Measurements from ENCODE around the gene HOXD9. TPM values are rescaled to one million over a fixed set of nuclear protein-coding genes. Genes with fewer than 3 reads are reported as not detected.

Gene HOXD9
- total RNA-seq, 1 experiment from 2014 or later = not detected

DNA sequence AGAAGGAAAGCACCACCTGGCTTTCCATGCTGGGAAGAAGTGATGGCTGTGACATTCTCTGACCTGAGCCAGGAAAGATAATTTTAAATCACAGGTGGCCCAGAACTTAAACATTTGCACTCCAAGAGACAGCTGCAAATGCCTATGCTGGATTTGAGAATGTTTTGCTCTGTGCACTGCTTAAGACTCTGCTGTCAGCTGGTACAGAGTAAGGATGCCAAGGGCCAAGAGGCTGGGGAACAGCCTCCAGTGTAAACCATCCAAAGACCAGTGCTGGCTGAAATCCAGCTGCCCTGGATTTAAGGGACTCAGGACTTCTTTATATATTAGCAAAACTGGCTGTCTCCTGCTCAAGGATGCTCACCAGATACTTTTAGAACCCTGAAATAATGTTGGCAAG lies 10.9 kb downstream of the HOXD9 start:
- Histone ChIP-seq H3K4me3 (no peak overlapping the region), H3K9me3 (ENCODE audit: insufficient read depth, low read depth) (no peaks in the 10 kb centered on the region), H4K20me1 (ENCODE audit: insufficient read depth) (no peaks in the 10 kb centered on the region), H3K4me2 (no peak overlapping the region), H3K4me1 (replicated peaks; ENCODE audit: insufficient read depth) (no peaks in the 10 kb centered on the region), H3F3A (ENCODE audit: insufficient read depth, low read depth) (no peaks in the 10 kb centered on the region), H3K27me3 (ENCODE audit: insufficient read depth, low read depth) (peaks cover 28% of the 10 kb centered on the region), H3K9me2 (ENCODE audit: insufficient read depth) (no peaks in the 10 kb centered on the region), H3K27ac (no peak overlapping the region), H3K79me2 (ENCODE audit: low read depth) (no peaks in the 10 kb centered on the region), H2AFZ (no peak overlapping the region), H3K36me3 (ENCODE audit: low read depth) (no peaks in the 10 kb centered on the region)
- intact Hi-C loops (cut with micrococcal nuclease; ENCODE audit: unreplicated experiment) = no loop called here
- DNase-seq = no peak
- ChIA-PET CTCF (interaction anchor here (1.2 kb wide), 1 partner anchor 322 kb away, joined by 9 read pairs; no protein-coding TSS in a partner anchor), POLR2A (ENCODE audit: unreplicated experiment) (no interaction called here)
- TF ChIP-seq CTCF (conservative IDR thresholded peaks at IDR 0.05) (no peak), EZH2 (IDR thresholded peaks at IDR 0.05; ENCODE audit: low read depth) (no peak)
- no TSS peak for BruUV-seq (replicated peaks)

- Histone ChIP-seq H3F3A (ENCODE audit: insufficient read depth, low read depth) (no peaks in the 10 kb centered on the region), H3K27me3 (ENCODE audit: insufficient read depth, low read depth) (peaks cover 26% of the 10 kb centered on the region), H3K27ac (no peak overlapping the region), H3K4me2 (no peak overlapping the region), H3K4me3 (no peak overlapping the region), H3K4me1 (replicated peaks; ENCODE audit: insufficient read depth) (no peaks in the 10 kb centered on the region), H3K36me3 (ENCODE audit: low read depth) (no peaks in the 10 kb centered on the region), H3K9me2 (ENCODE audit: insufficient read depth) (no peaks in the 10 kb centered on the region), H4K20me1 (ENCODE audit: insufficient read depth) (no peaks in the 10 kb centered on the region), H2AFZ (no peak overlapping the region), H3K79me2 (ENCODE audit: low read depth) (no peaks in the 10 kb centered on the region), H3K9me3 (ENCODE audit: insufficient read depth, low read depth) (no peaks in the 10 kb centered on the region)
- intact Hi-C loops (cut with micrococcal nuclease; ENCODE audit: unreplicated experiment) = loop anchor here (2.0 kb wide), 1 partner anchor 505 kb away; no protein-coding TSS in a partner anchor
- no TSS peak for BruUV-seq (replicated peaks)
- ChIA-PET CTCF (no interaction called here), POLR2A (ENCODE audit: unreplicated experiment) (no interaction called here)
- TF ChIP-seq EZH2 (IDR thresholded peaks at IDR 0.05; ENCODE audit: low read depth) (no peak), CTCF (conservative IDR thresholded peaks at IDR 0.05) (no peak)
- DNase-seq = no peak
Measured at GRCh38 chr2:176134035-176134434, 11.5 kb downstream of the HOXD9 start.

DNA sequence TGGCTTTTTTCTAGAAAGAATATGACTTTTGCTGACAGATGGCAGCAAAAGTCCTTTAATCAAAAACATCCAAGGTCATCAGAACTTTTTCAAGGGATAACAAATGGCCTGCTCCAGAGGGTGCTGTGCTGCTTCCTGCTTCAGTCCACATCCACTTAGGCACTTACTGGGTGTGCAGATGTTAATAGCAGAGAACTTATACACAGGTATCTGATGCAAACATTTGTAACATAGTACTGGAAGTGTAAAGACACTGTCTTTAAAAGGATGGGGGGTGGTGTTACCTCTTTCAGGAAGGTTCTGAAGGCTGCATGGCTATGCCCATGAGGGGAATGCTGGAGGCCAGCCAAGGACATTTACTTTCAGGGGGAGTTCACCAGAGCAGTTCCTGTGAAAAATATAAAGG lies 12.5 kb downstream of the HOXD9 start:
- Histone ChIP-seq H3K9me2 (ENCODE audit: insufficient read depth) (no peaks in the 10 kb centered on the region), H4K20me1 (ENCODE audit: insufficient read depth) (no peaks in the 10 kb centered on the region), H3K79me2 (ENCODE audit: low read depth) (no peaks in the 10 kb centered on the region), H3K36me3 (ENCODE audit: low read depth) (no peaks in the 10 kb centered on the region), H3K9me3 (ENCODE audit: insufficient read depth, low read depth) (no peaks in the 10 kb centered on the region), H3K27me3 (ENCODE audit: insufficient read depth, low read depth) (peaks cover 21% of the 10 kb centered on the region), H3K4me2 (no peak overlapping the region), H3K4me1 (replicated peaks; ENCODE audit: insufficient read depth) (no peaks in the 10 kb centered on the region), H3K4me3 (no peak overlapping the region), H3F3A (ENCODE audit: insufficient read depth, low read depth) (no peaks in the 10 kb centered on the region), H2AFZ (no peak overlapping the region), H3K27ac (no peak overlapping the region)
- TF ChIP-seq CTCF (conservative IDR thresholded peaks at IDR 0.05) (no peak; the same call in 1 of the 2 replicates), EZH2 (IDR thresholded peaks at IDR 0.05; ENCODE audit: low read depth) (no peak)
- ChIA-PET POLR2A (ENCODE audit: unreplicated experiment) (no interaction called here), CTCF (no interaction called here)
- no peak for DNase-seq
- BruUV-seq (replicated peaks) = no TSS peak
- intact Hi-C loops (cut with micrococcal nuclease; ENCODE audit: unreplicated experiment) = loop anchor here (1.0 to 2.0 kb wide), 2 partner anchors 504 to 517 kb away; no protein-coding TSS in a partner anchor

Data from PC-9 (cell line).